ENCODE results near the gene RESP18.
"Not testable (repeated sequence)": the region's sequence is repeated elsewhere in the genome, so short reads cannot be mapped to it uniquely, and the experiment has no call there.

The RESP18 gene

DNA sequence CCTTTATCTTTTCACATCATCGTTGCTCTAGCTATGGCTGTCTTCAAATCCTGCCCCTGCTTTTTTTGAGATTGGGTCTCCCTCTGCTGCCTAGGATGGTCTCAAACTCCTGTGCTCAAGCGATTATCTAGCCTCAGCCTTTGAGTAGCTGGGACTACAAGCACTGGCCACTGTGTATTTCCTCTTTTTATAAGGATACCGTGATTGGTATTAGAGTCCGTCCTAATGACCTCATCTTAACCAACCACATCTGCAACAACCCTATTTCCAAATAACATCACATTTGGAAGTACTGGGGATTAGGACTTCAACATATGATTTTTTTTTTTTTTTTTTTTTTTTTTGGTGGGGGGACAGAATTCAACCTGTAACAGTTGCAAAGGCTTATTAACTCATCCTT, 9.1 kb downstream of the RESP18 start:
- no peak for TF ChIP-seq POLR2AphosphoS5 (IDR thresholded peaks at IDR 0.05; ENCODE audit: low read depth, low read length)
- no peak for TF ChIP-seq TAF1 (IDR thresholded peaks at IDR 0.05; ENCODE audit: borderline replicate concordance, low read depth, low read length)
- no peak for TF ChIP-seq POLR2A (IDR thresholded peaks at IDR 0.05; ENCODE audit: low read depth, low read length)
- no peak for DNase-seq (ENCODE audit: insufficient read length)
- no peak for FAIRE-seq

DNA sequence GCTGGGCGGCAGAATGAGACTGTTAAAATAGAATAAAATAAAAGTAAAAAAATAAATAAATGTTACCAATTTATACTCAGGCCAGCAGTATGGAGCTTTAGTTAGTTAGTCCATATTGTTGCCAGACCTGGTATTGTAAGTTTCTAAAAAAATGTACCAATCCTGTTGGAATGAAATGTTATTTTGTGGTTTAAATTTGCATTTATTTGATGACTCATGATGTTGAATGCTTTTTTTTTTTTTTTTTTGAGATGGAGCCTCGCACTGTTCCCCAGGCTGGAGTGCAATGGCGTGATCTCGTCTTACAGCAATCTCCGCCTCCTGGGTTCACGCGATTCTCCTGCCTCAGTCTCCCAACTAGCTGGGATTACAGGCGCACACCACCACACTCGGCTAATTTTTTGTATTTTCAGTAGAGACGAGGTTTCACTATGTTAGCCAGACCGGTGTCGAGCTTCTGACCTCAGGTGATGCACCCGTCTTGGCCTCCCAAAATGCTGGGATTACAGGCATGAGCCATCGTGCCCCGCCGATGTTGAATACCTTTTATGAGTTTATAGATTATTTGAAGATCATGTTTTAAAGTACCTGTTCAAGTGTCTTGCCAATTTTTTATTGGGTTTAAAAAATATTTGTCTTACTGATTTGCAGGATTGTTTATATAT, 17.6 kb downstream of the RESP18 start:
- TF ChIP-seq POLR2A (IDR thresholded peaks at IDR 0.05; ENCODE audit: low read depth, low read length): no peak
- no peak for TF ChIP-seq TAF1 (IDR thresholded peaks at IDR 0.05; ENCODE audit: borderline replicate concordance, low read depth, low read length)
- no peak for FAIRE-seq

DNA sequence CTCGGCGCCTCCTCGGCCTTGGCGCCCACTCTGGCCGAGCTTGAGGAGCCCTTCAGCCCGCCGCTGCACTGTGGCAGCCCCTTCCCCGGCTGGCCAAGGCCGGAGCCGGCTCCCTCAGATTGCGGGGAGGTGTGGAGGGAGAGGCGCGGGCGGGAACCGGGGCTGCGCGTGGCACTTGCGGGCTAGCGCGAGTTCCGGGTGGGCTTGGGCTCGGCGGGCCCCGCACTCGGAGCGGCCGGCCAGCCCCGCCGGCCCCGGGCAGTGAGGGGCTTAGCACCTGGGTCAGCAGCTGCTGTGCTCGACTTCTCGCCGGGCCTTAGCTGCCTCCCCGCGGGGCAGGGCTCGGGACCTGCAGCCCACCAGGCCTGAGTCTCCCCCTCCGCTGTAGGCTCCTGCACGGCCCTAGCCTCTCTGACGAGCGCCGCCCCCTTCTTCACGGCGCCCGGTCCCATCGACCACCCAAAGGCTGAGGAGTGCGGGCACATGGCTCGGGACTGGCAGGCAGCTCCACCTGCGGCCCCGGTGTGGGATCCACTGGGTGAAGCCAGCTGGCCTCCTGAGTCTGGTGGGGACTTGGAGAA, 19.8 kb downstream of the RESP18 start:
- not testable (repeated sequence) for FAIRE-seq; DNase-seq (ENCODE audit: insufficient read length)

More for the DNA sequence above, 17.6 kb downstream of the RESP18 start:
- no peak for DNase-seq (ENCODE audit: insufficient read length)

DNA sequence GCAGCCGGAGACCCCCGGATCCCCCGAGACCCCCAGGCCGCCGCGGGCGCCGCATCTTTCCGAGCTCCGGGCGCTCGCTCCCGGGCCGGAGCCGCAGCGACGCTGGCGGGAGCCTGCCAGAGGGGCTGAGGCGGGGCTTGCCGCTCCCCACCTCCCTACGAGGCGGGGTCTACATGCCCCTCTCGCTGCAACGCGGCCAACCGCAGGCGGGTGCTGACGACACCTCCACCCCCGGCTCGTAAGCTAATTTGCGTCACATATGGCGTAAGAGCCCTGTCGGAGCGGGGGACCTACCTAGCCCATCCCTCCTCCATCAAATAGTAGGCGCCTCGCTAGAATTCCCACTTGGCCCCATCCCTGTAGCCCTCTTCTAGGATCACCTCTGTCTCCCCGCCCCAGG, 23.3 kb downstream of the RESP18 start, which contains the start of gene PTPRN:
PTPRN (minus strand) TSS at position 124 of the 400 bp plus-strand sequence; CDS start at position 55, 69 bp downstream.
- no peak for FAIRE-seq
- no peak for DNase-seq (ENCODE audit: insufficient read length)

DNA sequence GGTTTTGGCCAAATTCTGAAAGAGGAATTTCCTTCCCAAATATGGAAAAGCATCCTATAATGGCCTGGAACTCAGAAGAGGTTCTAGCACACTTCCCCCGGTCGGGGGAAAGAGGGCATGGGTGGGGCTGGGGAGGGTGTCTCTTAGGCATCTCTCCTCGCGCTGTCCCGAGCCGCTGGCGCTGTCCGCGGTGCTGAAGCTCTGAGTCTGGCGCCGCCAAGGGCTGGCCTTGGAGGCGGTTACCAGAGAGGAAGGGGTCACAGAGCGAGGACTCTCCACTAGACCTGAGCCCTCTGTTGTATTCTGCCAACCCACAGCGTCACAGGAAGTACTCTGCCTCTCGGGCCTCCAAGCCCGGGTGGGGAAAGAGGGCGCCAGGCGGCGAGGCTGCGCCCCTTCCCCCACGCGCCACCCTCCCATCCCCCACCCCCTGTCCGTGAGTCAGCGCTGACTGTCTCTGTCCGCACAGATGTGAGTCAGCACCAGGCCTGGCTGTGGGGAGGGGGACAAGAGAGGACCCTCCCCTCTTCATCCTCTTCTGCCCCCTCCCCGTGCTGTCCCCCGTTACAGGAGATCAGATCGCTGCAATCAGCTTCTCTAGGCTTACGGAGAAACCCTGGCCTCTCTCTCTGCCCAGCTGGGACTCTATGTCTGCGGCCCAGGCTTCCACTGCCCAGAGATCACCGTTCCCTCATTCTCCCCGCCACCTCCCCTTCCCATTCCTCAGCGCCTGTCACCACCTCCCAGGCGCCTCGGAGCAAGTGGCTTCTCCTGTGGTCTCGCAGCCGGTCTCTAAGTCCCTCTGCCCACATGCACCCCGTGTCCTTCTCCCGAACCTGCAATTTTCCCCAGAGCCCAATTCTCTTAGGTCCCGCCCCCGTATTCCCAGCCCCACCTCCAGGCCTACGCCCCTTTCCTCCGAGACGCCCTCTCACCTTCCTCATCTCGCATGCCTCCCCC, 24.1 kb downstream of the RESP18 start:
- TF ChIP-seq POLR2AphosphoS5 (IDR thresholded peaks at IDR 0.05; ENCODE audit: low read depth, low read length) (no peak), POLR2A (IDR thresholded peaks at IDR 0.05; ENCODE audit: low read depth, low read length) (no peak), TAF1 (IDR thresholded peaks at IDR 0.05; ENCODE audit: borderline replicate concordance, low read depth, low read length) (no peak)
- FAIRE-seq: no peak
- DNase-seq (ENCODE audit: insufficient read length): no peak

More for the DNA sequence above, 23.3 kb downstream of the RESP18 start, which contains the start of gene PTPRN:
- no peak for TF ChIP-seq POLR2A (IDR thresholded peaks at IDR 0.05; ENCODE audit: low read depth, low read length)
- TF ChIP-seq TAF1 (IDR thresholded peaks at IDR 0.05; ENCODE audit: borderline replicate concordance, low read depth, low read length): no peak
- TF ChIP-seq POLR2AphosphoS5 (IDR thresholded peaks at IDR 0.05; ENCODE audit: low read depth, low read length): no peak

DNA sequence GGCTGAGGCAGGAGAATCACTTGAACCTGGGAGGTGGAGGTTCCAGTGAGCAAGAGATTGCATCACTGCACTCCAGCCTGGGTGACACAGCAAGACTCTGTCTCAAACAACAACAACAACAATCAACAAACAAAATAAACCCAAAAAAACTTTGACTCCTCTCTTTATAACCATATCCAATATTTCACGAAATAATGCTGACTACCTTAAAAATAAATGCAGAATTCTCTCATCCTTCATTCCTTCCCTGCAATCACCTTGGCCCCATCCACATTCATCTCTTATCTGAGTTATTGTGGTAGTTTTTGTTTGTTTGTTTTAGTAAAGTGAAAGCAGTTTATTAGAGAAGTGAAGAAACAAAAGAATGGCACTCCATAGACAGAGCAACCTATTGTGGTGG, 26.5 kb downstream of the RESP18 start:
- TF ChIP-seq POLR2A (IDR thresholded peaks at IDR 0.05; ENCODE audit: low read depth, low read length) (no peak), TAF1 (IDR thresholded peaks at IDR 0.05; ENCODE audit: borderline replicate concordance, low read depth, low read length) (no peak), POLR2AphosphoS5 (IDR thresholded peaks at IDR 0.05; ENCODE audit: low read depth, low read length) (no peak)
- no peak for DNase-seq (ENCODE audit: insufficient read length)
- no peak for FAIRE-seq

DNA sequence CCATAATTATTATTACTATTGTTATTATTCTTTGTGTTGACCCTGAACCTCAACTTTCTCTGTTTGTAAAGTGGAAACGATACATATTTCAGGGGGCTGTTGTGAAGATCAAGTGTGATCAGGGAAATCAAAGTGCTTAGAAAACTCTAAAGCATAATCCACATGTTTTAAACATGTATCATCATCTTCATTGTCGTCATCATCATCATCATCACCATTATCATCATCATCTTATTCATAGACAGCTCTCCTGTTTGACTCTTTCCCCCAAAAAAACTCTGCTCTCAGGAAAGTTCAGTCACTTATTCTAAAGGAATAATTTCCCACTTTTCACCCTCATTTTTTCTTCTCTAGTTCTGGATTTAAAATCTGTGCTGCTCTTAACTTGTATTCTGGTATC, 28.3 kb downstream of the RESP18 start:
- DNase-seq (ENCODE audit: insufficient read length) (no peak), FAIRE-seq (no peak)
- TF ChIP-seq TAF1 (IDR thresholded peaks at IDR 0.05; ENCODE audit: borderline replicate concordance, low read depth, low read length) (no peak), POLR2A (IDR thresholded peaks at IDR 0.05; ENCODE audit: low read depth, low read length) (no peak), POLR2AphosphoS5 (IDR thresholded peaks at IDR 0.05; ENCODE audit: low read depth, low read length) (no peak)

DNA sequence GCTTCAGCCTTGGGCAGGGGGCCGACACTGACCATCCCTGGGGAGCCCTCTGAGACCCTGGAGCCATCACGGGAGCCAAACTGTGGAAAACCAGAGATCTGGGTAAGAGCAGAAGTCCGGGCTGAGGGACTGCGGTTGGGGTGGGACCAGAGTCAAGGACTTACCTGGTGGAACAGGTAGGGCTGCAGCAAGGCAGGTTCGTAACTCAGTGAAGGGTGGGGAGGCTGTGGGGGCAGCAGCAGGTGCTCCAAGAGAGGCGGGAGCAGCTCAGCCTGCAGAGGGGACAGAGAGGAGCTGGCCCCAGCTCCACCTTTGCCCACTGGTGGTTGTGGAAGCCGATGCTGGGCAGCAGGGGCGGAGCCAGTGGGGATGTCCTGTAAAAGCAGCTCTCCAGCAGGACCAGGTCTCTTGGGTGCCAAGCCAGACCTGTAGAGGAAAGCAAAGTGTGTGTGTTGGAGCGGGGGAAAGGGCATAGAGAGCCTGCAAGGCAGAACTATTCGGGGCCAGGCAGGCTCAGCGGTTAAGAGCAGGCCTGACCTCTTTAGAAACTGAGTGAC, 30.1 kb downstream of the RESP18 start:
- FAIRE-seq: no peak

DNA sequence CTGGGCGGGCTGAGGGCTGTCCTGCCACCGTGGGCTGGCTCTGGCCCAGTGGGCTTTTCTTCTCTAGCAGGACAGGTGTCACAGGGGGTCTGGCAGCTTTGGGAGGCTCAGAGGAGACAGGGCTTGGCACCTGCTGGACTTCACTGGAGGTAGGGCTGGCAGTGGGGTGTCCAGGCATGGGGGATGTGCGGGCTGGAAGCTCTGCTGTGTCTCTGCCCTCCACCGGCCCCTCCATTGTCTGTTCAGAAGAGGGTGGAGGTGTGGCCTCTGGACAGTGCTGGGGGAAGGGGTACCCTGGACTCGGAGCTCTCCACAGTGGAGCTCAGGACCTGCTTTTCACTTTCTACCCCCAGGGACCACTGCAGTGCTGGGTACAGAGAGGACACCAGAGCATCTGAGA, 32.5 kb downstream of the RESP18 start:
- no peak for DNase-seq (ENCODE audit: insufficient read length)
- no peak for FAIRE-seq
- TF ChIP-seq TAF1 (IDR thresholded peaks at IDR 0.05; ENCODE audit: borderline replicate concordance, low read depth, low read length) (no peak), POLR2A (IDR thresholded peaks at IDR 0.05; ENCODE audit: low read depth, low read length) (no peak), POLR2AphosphoS5 (IDR thresholded peaks at IDR 0.05; ENCODE audit: low read depth, low read length) (no peak)

More for the DNA sequence above, 30.1 kb downstream of the RESP18 start:
- TF ChIP-seq POLR2A (IDR thresholded peaks at IDR 0.05; ENCODE audit: low read depth, low read length) (no peak), POLR2AphosphoS5 (IDR thresholded peaks at IDR 0.05; ENCODE audit: low read depth, low read length) (no peak), TAF1 (IDR thresholded peaks at IDR 0.05; ENCODE audit: borderline replicate concordance, low read depth, low read length) (no peak)
- DNase-seq (ENCODE audit: insufficient read length): no peak

DNA sequence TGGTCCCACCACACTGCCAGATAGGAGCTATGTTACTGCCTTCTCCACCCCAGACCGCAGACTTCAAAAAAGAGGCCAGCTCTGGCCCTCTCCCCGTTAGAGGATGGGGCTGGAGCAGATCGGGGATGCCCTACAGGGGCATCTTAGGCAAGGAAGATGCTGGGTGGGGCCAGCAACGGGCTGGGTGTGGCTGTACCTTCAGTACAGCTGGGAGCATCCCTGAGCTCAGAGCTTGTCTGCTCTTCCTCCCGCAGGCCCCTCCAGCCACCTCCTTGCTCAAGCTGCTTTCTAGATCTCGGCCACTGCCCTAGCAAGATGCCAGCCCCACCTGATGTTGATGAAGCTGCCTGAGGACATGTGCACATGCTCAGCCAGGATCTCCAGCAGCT, 33.2 kb downstream of the RESP18 start:
- no peak for TF ChIP-seq POLR2A (IDR thresholded peaks at IDR 0.05; ENCODE audit: low read depth, low read length)
- no peak for TF ChIP-seq POLR2AphosphoS5 (IDR thresholded peaks at IDR 0.05; ENCODE audit: low read depth, low read length)
- no peak for TF ChIP-seq TAF1 (IDR thresholded peaks at IDR 0.05; ENCODE audit: borderline replicate concordance, low read depth, low read length)
- FAIRE-seq (no peak), DNase-seq (ENCODE audit: insufficient read length) (no peak)

DNA sequence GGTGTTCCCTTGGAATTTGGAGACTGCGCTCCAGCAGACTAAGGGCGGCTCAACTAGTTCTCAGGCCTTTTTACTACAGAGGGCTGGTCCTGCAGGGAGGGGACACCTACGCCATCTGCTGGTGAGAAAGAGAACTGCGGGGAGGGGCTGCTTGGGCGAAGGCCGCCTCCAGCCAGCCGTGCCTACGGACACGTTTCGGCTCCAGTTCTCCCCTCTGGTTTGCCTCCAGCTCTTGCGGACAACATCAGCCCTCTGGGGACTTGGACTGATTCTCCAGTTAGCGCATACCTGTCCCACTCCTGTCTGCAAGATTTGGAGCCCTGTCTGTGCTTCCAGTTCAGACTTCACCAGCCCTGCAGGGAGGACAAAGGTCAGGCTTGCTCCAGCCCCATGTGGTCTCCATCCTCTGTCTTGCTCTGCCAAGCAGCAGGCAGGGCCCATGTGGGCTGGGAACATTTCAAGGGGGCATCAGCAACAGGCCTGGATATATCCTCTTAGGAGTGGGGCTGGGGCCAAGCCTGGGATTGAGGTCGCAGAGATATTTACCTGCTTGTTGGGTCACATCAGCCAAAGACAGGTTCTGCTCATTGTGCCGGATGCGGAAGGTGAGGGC, 33.7 kb downstream of the RESP18 start:
- peak; percentile 94 for DNase-seq (ENCODE audit: insufficient read length)
- TF ChIP-seq POLR2A (IDR thresholded peaks at IDR 0.05; ENCODE audit: low read depth, low read length) (no peak), TAF1 (IDR thresholded peaks at IDR 0.05; ENCODE audit: borderline replicate concordance, low read depth, low read length) (no peak), POLR2AphosphoS5 (IDR thresholded peaks at IDR 0.05; ENCODE audit: low read depth, low read length) (no peak)
- FAIRE-seq: peak; percentile 96
